G401.6 (cell line): ENCODE data around the gene NPFF.

Experiments used
- FAIRE-seq: peaks from 2 replicates; lab custom pipeline; 2012; peaks lifted over from hg19 to GRCh38; lab: Jason Lieb, UNC

Gene NPFF

DNA sequence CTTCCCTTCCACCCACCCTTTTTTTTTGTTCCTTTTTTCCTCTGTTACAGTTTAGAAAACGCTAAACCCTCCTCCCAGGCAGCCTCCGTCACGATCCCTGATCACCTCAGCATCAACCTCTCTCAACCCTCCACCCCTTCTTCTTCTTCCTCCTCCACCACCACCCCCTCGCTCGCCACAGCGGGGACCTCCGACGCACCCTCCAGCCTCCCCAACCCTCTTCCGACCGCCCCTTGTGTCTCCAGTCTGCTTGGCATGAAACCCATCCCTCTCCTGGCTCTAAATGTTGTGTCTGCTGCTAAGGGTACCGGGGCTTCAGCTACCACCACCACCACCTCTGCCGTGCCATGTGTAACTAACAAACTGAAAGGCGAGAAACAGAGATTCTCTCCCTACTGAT is 32.5 kb downstream of the NPFF start:
- FAIRE-seq = no peak

GRCh38 chr12:53474077-53474476 is 33.2 kb downstream of the NPFF start:
- no peak for FAIRE-seq

DNA sequence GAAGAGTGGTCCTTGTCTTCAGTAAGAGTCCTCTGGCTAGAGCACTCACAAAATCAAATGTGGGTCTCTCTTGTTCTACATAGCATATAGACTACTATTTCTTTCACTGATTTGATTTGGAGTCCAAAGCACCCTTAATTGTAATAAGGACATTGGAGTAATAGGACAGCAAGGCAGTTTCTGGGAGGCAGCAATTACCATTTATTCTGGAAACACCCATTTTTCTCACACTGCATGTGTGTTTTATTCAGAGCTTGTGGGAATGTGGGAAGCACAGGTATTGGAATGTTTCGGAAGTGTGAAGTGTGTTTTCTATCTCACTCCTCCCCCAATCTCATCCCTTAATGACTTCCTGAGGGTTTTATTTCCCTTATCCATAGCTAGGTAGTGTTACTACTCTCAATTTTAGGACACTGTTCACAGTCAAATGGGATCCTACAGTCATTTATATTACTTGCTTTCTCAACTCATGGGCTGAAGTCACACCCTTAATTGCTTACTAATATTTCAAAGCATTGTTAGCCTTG is 35.2 kb downstream of the NPFF start:
- no peak for FAIRE-seq

GRCh38 chr12:53468282-53468681 is 39.0 kb downstream of the NPFF start:
- no peak for FAIRE-seq

- FAIRE-seq = no peak
These were observed 39.4 kb downstream of the NPFF start for GRCh38 chr12:53467880-53468279.

GRCh38 chr12:53467082-53467481 is 40.2 kb downstream of the NPFF start:
- FAIRE-seq = no peak

DNA sequence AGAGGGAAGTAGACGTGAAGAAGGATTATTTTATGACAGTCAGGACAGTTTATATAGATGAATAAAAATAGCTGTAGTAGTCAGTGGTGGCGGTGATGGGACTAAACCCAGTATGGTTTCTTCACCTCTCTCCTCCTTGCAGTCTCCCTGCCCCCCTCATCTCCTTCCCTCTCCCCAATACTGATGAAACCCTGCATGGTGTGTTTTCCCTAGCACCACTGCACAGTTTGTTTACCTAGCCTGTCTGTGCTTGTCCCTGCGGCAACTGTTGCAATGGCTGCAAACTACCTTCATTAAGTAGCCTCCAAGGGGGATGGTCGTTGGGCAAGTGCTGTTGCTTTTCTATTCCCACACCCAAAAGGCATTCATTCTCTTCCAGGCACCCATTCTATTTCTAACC is 40.6 kb downstream of the NPFF start:
- no peak for FAIRE-seq

DNA sequence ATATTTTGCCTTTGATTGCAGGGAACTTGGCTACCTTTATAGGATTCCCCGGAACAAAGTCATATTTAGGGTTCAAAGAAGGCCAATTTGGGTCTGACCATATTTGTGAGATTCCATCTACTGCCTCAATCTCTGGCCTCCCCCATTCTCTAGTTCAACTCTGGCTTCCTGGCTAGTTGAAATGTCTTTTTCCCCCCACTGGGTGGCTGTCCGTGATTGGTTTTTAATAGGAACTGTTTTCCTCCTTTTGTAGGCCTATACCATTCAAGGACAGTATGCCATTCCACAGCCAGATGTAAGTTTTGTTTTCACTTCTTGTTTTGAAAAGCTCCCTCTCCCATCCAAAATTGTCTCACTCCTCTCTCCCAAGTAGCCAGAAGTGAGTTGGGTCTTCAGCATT is 41.6 kb downstream of the NPFF start:
- FAIRE-seq = no peak

DNA sequence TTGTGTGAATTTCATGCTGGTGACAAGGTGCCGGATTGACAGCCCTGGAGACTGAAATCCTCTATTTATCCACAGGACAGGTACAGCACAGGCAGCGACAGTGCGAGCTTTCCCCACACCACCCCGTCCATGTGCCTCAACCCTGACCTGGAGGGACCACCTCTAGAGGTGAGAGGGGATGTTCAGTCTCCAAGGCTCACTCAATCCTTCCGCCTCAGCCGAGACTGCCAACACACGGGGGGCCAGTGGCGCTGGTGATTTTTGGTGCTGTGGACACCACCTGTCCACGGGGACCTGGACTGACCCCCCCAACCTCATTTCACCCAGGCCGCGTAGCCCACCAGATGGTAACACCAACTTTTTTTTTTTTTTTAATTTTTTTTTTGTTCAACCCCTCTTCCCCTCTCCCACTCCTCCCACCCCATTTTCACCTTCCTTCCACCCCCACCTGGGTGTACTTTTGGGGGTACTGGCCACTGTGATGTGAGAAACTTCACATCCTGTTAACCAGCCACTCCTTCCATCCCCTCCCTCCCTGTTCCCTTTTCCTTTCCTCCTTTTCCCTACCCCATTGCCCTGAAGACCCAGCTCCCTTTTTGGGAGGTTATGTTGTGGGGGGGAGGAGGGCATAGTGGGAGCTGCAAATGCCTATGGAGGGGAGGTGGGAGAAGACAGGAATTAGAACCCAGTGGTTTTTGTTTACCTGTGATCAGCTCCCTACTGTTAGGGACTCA is 42.4 kb downstream of the NPFF start:
- FAIRE-seq = no peak

- no peak for FAIRE-seq
These were observed 43.3 kb downstream of the NPFF start for GRCh38 chr12:53463802-53464560.

- no peak for FAIRE-seq
These were observed 44.3 kb downstream of the NPFF start for GRCh38 chr12:53462935-53463334.

DNA sequence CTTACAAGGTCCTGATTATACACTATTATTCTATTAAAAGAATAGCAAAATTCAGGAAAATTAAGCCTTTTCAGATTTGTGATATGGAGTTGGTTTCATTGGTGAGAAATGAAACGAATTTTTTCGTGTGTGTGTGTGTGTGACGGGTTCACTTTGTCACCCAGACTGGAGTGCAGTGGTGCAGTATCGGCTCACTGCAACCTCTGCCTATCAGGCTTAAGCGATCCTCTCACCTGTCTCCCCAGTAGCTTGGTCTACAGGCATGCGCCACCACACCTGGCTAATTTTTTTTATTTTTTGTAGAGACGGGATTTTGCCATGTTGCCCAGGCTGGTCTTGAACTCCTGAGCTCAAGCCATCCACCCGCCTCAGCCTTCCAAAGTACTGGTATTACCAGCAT is 45.7 kb downstream of the NPFF start:
- FAIRE-seq = no peak

GRCh38 chr12:53461059-53461458 is 46.2 kb downstream of the NPFF start:
- no peak for FAIRE-seq

- FAIRE-seq = no peak
These were observed 48.2 kb downstream of the NPFF start for GRCh38 chr12:53459097-53459496.
